ENCODE measurements around the gene CASP8. TPM values are rescaled to one million over a fixed set of nuclear protein-coding genes. Genes with fewer than 3 reads are reported as not detected.

Gene CASP8
- total and polyA plus RNA-seq, 9 of the 15 experiments (the other 6 are each of a cell fraction or from before 2014, with no cell fraction given) = 10.2 to 31.4 (median 19.4) TPM

DNA sequence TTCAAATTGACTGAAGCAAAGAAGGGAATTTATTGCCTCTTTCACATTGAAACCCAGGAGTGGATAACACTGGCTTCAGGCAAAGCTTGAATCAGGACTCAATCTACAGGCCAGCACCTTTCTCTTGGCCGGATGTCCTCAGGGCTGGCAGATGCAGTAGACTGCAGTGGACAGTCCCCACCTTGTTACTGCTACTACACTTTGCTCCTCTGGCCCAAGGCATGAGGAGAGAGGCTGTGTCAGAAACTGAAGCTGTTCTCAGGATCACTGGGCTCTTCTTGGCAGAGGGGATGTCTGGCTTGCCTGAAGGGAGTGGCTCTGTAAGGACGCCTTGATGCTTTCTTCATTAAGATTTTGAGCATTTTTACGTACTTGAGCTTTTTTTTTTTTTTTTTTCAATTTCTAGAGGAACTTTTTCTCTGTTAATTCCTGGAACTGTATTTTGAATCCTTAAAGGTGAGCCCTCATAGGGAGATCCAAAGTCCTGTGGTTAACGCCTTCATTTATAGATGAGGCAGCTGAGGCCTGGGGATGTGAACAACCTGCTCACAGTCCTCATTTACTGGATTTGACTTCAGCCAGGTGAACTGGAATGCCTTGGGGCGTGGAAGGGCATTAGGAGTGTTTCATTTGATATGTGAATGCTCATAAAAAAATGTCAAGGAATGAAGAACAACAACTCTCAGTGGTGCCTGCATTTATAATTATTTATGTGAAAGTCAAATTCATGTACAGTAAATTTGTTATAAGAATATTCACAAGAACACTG, 40.8 kb upstream of the CASP8 start:
- 34% methylated on average over 4 of the region's 5 CpGs for WGBS (ENCODE audit: insufficient coverage, low coverage, missing lambda C conversion rate)
- BruUV-seq (replicated peaks) = no TSS peak
- H3K4me3 ChIP-seq = no peak overlapping the region
- peaks cover 17 to 23% of the 10 kb centered on the region in 2 experiments; a peak in 4 of 5 replicates for H3K4me1 ChIP-seq (replicated peaks in 1 of 2; ENCODE audit: control insufficient read depth in 2 of 2, insufficient read depth in 2 of 2, low read length in 2 of 2)
- intact Hi-C loops (cut with micrococcal nuclease) (no loop called here), in situ Hi-C loops (cut with MboI) (loop anchor here (25.0 kb wide), 1 partner anchor 1257 kb away; the partner anchor contains the start of genes MAIP1 and TYW5)
- no peaks in the 10 kb centered on the region for H4K20me1 ChIP-seq (replicated peaks; ENCODE audit: control insufficient read depth, insufficient read depth, low read length)
- H3K27ac ChIP-seq (ENCODE audit: extremely low read depth, low read depth, low read length) = peak overlapping the region; percentile 29; the same call in 2 of the 3 replicates
- DNase-seq (ENCODE audit: extremely low read depth in 1 of 4, low spot score in 3 of 4) (no peak), FAIRE-seq (no peak), ATAC-seq (peak; percentile 50)
- H3K9me1 ChIP-seq (ENCODE audit: control insufficient read depth, insufficient read depth, low read length) = no peaks in the 10 kb centered on the region
- TF ChIP-seq ZC3H11A (IDR thresholded peaks at IDR 0.05; ENCODE audit: low read depth, low read length) (no peak), SETDB1 (IDR thresholded peaks at IDR 0.05; ENCODE audit: low read length) (no peak), U2AF1 (optimal IDR thresholded peaks at IDR 0.05; ENCODE audit: low read depth, low read length) (no peak), ZC3H4 (CRISPR knock-in tag; IDR thresholded peaks at IDR 0.05; ENCODE audit: borderline replicate concordance) (no peak), CHCHD3 (CRISPR knock-in tag; IDR thresholded peaks at IDR 0.05) (no peak), ZNF23 (CRISPR knock-in tag; IDR thresholded peaks at IDR 0.05) (no peak), ZFP1 (CRISPR knock-in tag; IDR thresholded peaks at IDR 0.05) (no peak), KDM1A (IDR thresholded peaks at IDR 0.05) (no peak), PHF20 (IDR thresholded peaks at IDR 0.05; ENCODE audit: partially characterized antibody) (no peak), MED1 (CRISPR knock-in tag; IDR thresholded peaks at IDR 0.05; ENCODE audit: borderline replicate concordance) (no peak)
- TF ChIP-seq, protein P1, sequence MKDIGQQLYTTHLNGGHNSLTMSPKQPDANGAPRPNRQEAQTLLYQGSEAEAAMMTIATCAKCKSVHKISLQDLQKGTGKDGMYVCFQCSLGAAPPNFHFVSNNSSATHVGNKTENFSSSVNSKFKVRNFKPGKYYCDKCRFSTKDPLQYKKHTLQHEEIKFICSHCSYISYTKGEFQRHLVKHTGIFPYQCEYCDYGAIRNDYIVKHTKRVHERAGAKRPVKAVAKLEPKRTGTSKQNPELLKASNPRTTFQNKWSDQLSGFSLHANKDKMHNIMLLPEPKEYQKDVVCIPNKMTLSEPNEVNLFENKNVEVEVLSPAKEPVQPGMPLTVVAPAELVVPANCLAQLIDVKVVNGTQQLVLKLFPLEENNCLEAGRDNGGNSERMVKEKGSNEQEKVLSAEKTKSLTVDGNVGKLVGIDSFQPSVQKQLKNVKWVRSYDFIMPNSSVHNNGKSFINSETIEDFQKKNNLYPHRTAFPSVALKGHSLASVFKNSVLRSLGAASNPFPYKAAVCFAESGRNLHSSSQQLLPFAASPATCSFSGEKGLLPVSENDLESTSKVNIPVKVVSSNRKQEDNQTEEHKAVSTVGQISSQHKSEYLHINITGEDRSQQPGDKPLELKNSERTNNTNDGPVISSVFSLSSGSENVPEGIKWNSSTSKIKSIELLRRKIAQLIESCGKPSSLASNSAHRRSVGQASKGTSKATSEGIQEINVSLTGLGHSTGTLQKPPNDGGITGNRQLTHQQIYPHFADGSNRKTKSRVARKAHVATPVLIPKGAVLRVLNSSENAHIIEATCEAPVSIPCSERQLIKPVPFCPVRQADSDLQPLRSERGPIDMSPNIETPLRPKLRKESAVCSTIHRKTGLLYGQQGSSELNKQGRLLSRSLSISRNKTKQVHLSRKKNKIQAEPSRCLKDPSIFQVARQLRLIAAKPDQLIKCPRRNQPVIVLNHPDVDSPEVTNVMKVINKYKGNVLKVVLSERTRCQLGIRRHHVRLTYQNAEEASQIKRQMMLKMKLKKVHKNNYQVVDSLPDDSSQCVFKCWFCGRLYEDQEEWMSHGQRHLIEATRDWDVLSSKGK (CRISPR knock-in tag; IDR thresholded peaks at IDR 0.05) = no peak
- TF ChIP-seq, protein P2, sequence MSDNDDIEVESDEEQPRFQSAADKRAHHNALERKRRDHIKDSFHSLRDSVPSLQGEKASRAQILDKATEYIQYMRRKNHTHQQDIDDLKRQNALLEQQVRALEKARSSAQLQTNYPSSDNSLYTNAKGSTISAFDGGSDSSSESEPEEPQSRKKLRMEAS (CRISPR knock-in tag; IDR thresholded peaks at IDR 0.05) = no peak
- TF ChIP-seq, protein P3, sequence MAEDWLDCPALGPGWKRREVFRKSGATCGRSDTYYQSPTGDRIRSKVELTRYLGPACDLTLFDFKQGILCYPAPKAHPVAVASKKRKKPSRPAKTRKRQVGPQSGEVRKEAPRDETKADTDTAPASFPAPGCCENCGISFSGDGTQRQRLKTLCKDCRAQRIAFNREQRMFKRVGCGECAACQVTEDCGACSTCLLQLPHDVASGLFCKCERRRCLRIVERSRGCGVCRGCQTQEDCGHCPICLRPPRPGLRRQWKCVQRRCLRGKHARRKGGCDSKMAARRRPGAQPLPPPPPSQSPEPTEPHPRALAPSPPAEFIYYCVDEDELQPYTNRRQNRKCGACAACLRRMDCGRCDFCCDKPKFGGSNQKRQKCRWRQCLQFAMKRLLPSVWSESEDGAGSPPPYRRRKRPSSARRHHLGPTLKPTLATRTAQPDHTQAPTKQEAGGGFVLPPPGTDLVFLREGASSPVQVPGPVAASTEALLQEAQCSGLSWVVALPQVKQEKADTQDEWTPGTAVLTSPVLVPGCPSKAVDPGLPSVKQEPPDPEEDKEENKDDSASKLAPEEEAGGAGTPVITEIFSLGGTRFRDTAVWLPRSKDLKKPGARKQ (CRISPR knock-in tag; IDR thresholded peaks at IDR 0.05) = no peak
- TF ChIP-seq, protein P4, sequence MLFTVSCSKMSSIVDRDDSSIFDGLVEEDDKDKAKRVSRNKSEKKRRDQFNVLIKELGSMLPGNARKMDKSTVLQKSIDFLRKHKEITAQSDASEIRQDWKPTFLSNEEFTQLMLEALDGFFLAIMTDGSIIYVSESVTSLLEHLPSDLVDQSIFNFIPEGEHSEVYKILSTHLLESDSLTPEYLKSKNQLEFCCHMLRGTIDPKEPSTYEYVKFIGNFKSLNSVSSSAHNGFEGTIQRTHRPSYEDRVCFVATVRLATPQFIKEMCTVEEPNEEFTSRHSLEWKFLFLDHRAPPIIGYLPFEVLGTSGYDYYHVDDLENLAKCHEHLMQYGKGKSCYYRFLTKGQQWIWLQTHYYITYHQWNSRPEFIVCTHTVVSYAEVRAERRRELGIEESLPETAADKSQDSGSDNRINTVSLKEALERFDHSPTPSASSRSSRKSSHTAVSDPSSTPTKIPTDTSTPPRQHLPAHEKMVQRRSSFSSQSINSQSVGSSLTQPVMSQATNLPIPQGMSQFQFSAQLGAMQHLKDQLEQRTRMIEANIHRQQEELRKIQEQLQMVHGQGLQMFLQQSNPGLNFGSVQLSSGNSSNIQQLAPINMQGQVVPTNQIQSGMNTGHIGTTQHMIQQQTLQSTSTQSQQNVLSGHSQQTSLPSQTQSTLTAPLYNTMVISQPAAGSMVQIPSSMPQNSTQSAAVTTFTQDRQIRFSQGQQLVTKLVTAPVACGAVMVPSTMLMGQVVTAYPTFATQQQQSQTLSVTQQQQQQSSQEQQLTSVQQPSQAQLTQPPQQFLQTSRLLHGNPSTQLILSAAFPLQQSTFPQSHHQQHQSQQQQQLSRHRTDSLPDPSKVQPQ (CRISPR knock-in tag; IDR thresholded peaks at IDR 0.05; ENCODE audit: borderline replicate concordance) = no peak
- no peak overlapping the region for H3K4me2 ChIP-seq (ENCODE audit: insufficient read depth, low read length)
- no peaks in the 10 kb centered on the region for H3K9me3 ChIP-seq (replicated peaks; ENCODE audit: control insufficient read depth, insufficient read depth, low read depth, low read length)
- no peak overlapping the region; a peak in 1 of 4 replicates for H3K9ac ChIP-seq (ENCODE audit: insufficient read depth in 1 of 2, low read depth in 2 of 2, low read length in 2 of 2)
- H2AFZ ChIP-seq (ENCODE audit: low read depth, low read length) = no peak overlapping the region
- POLR2A ChIA-PET = interaction anchor here (0.6 to 3.9 kb wide), 5 partner anchors 9 to 840 kb away, joined by 3 to 24 read pairs (median 4); partner anchors contain the start of gene CASP10
- H3K27me3 ChIP-seq (ENCODE audit: control insufficient read depth in 2 of 2, insufficient read depth in 2 of 2, low read length in 2 of 2) = no peaks in the 10 kb centered on the region
- CTCF ChIA-PET (ENCODE audit: low intra/inter-chr PET ratio) = no interaction called here
- no peaks in the 10 kb centered on the region for H3K79me2 ChIP-seq (ENCODE audit: control insufficient read depth, insufficient read depth, low read length)
- H3K36me3 ChIP-seq (ENCODE audit: control insufficient read depth, insufficient read depth, low read length) = peaks cover 28% of the 10 kb centered on the region; the same call in 2 of the 3 replicates
